Endothelial cell of umbilical vein (primary cell): ENCODE results near the gene CCSAP. TPM values are rescaled to one million over a fixed set of nuclear protein-coding genes. Genes with fewer than 3 reads are reported as not detected.

Experiments used
- BruUV-seq: library from RNA; stranded (reverse); fragments of 400-500 nt; replicated peaks from 2 replicates; lab custom pipeline; 2021; lab: Mats Ljungman, UMichigan
- CTCF ChIA-PET: fragments of 300-600, 350-600 bp; sonication (Branson Sonifier 250); formaldehyde crosslinking; loops from one replicate; lab custom pipeline; 2021; ENCODE audit warnings: antibody characterized with exemption, inconsistent platforms; lab: Charles Lee
- POLR2A ChIA-PET: fragments of 300-600, 350-600 bp; sonication (Branson Sonifier 250); formaldehyde crosslinking; loops from one replicate; lab custom pipeline; 2021; ENCODE audit warnings: antibody characterized with exemption, inconsistent platforms; lab: Charles Lee
- DNase-seq: peaks from one replicate; pipeline ENCODE4 v3.0.0-alpha.2; 2011; ENCODE audit warnings: low read depth, low spot score
- FAIRE-seq: peaks from 2 replicates; lab custom pipeline; 2011; peaks lifted over from hg19 to GRCh38; lab: Jason Lieb, UNC
- H2AFZ ChIP-seq: 2 replicates; pipeline ENCODE4 v1.6.0; 2012; ENCODE audit warnings: low read depth, low read length, control low read depth, inconsistent platforms
- H3K27ac ChIP-seq: 2 replicates; pipeline ENCODE4 v1.5.1; 2011; ENCODE audit warnings: low read depth, mild to moderate bottlenecking, control low read depth, low read length, moderate library complexity; ENCODE audit not compliant: insufficient read depth
- H3K27me3 ChIP-seq, 2 experiments: 2 replicates each; pipeline versions ENCODE4 v1.6.0 to v1.6.1; 2011; ENCODE audit warnings: low read length in 2 of 2, mixed read lengths in 1 of 2; ENCODE audit not compliant: control insufficient read depth in 2 of 2, insufficient read depth in 2 of 2
- H3K36me3 ChIP-seq, 2 experiments: 2 replicates in 1 of 2; 3 replicates in 1 of 2; pipeline ENCODE4 v1.5.1; 2011; ENCODE audit warnings: low read length in 2 of 2, mild to moderate bottlenecking in 1 of 2, moderate library complexity in 1 of 2; ENCODE audit not compliant: control insufficient read depth in 2 of 2, insufficient read depth in 2 of 2; ENCODE audit errors: extremely low read depth in 1 of 2
- H3K4me1 ChIP-seq: 3 replicates; pipeline ENCODE4 v1.5.1; 2011; ENCODE audit warnings: mild to moderate bottlenecking, low read length; ENCODE audit not compliant: control insufficient read depth, insufficient read depth; ENCODE audit errors: extremely low read depth
- H3K4me2 ChIP-seq: 2 replicates; pipeline ENCODE4 v1.6.1; 2011; ENCODE audit warnings: low read length, control low read depth, mixed read lengths; ENCODE audit not compliant: insufficient read depth
- H3K4me3 ChIP-seq, 3 experiments: fragments of 200-600 bp in 1 of 3; sonication (generic), shearing (Covaris generic) in 1 of 3; replicated peaks in 1 of 3; 2 replicates each; pipeline ENCODE4 v1.5.1; 2011 to 2016; ENCODE audit warnings: control low read depth in 3 of 3, low read length in 3 of 3, mild to moderate bottlenecking in 2 of 3, inconsistent platforms in 1 of 3, low read depth in 1 of 3, moderate library complexity in 1 of 3; ENCODE audit not compliant: insufficient read depth in 1 of 3
- H3K79me2 ChIP-seq: 2 replicates; pipeline ENCODE4 v1.6.0; 2012; ENCODE audit warnings: low read length, inconsistent platforms; ENCODE audit not compliant: control insufficient read depth, insufficient read depth
- H3K9ac ChIP-seq: replicated peaks from 2 replicates; pipeline ENCODE3; 2011; ENCODE audit warnings: low read length, control low read depth; ENCODE audit not compliant: insufficient read depth; ENCODE audit errors: extremely low read depth
- H3K9me1 ChIP-seq: replicated peaks from 3 replicates; pipeline ENCODE4 v1.6.0; 2011; ENCODE audit warnings: mild to moderate bottlenecking, low read length; ENCODE audit not compliant: control insufficient read depth, insufficient read depth; ENCODE audit errors: extremely low read depth
- H3K9me3 ChIP-seq: replicated peaks from 2 replicates; pipeline ENCODE4 v1.5.1; 2012; ENCODE audit warnings: low read length, inconsistent platforms; ENCODE audit not compliant: control insufficient read depth, insufficient read depth
- H4K20me1 ChIP-seq: replicated peaks from 2 replicates; pipeline ENCODE3; 2011; ENCODE audit warnings: mild to moderate bottlenecking, low read length; ENCODE audit not compliant: control insufficient read depth, insufficient read depth; ENCODE audit errors: extremely low read depth
- CTCF ChIP-seq, 2 donors: IDR thresholded peaks; 1 replicate in 1 of 2; 2 replicates in 1 of 2; pipeline ENCODE4 v1.5.1; 2011; ENCODE audit warnings: low read length in 2 of 2, mild to moderate bottlenecking in 2 of 2, moderate library complexity in 2 of 2, control low read depth in 1 of 2, inconsistent platforms in 1 of 2, low read depth in 1 of 2; ENCODE audit not compliant: insufficient read depth in 1 of 2; ENCODE audit errors: extremely low read depth in 1 of 2
- EZH2 ChIP-seq: IDR thresholded peaks from 2 replicates; pipeline ENCODE4 v1.6.1; 2012; ENCODE audit warnings: borderline replicate concordance, low read depth, mild to moderate bottlenecking, moderate library complexity, low read length, inconsistent platforms; ENCODE audit not compliant: severe bottlenecking
- FOS ChIP-seq: IDR thresholded peaks from 2 replicates; pipeline ENCODE4 v1.6.1; 2011; ENCODE audit warnings: mild to moderate bottlenecking, low read length, moderate library complexity, borderline replicate concordance; ENCODE audit not compliant: insufficient read depth
- GATA2 ChIP-seq: IDR thresholded peaks from 2 replicates; pipeline ENCODE4 v1.7.0; 2011; ENCODE audit warnings: low read depth, mild to moderate bottlenecking, moderate library complexity, mixed read lengths, low read length; ENCODE audit not compliant: insufficient read length, insufficient read depth
- JUN ChIP-seq: IDR thresholded peaks from 2 replicates; pipeline ENCODE4 v1.6.1; 2011; ENCODE audit warnings: borderline replicate concordance, low read depth; ENCODE audit not compliant: insufficient read length, insufficient read depth
- MAX ChIP-seq: IDR thresholded peaks from 2 replicates; pipeline ENCODE4 v1.6.1; 2011; ENCODE audit not compliant: insufficient read depth, insufficient read length
- MYC ChIP-seq: IDR thresholded peaks from one replicate; pipeline ENCODE4 v1.6.1; 2011; ENCODE audit warnings: mild to moderate bottlenecking, low read depth, low read length
- POLR2A ChIP-seq: IDR thresholded peaks from 2 replicates; pipeline ENCODE4 v1.6.1; 2012; ENCODE audit warnings: low read depth, mild to moderate bottlenecking, control low read depth, low read length
- POLR2AphosphoS5 ChIP-seq: IDR thresholded peaks from 2 replicates; pipeline ENCODE4 v1.6.1; 2012; ENCODE audit warnings: low read depth, mild to moderate bottlenecking, control low read depth, low read length, moderate library complexity; ENCODE audit not compliant: insufficient read depth
- dilution Hi-C: fragments of 300-500 bp; cut with MboI; formaldehyde crosslinking; loops from one replicate; pipeline ENCODE4 v1.15.0; 2019; ENCODE audit warnings: low sequenced_read_pairs; ENCODE audit not compliant: extremely low pct_ligation_motif_present
- intact Hi-C: fragments of 100-400 bp; cut with micrococcal nuclease; formaldehyde crosslinking; loops from one replicate; pipeline ENCODE4 v1.10.0; 2022
- polyA plus RNA-seq, 4 experiments: library from polyadenylated mRNA; depleted of rRNA in 3 of 4; stranded (reverse) in 3 of 4; unstranded in 1 of 4; fragments of >200 nt; gene quantifications; 2 replicates each; pipeline versions ENCODE4 v1.2.1 to v1.2.3, GENCODE V29; 2011 to 2012; ENCODE audit warnings: missing spikeins in 1 of 4
- total RNA-seq: library from RNA; stranded (reverse); gene quantifications from 2 replicates; pipeline ENCODE4 v1.2.3, GENCODE V29; 2021

CCSAP gene
- total and polyA plus RNA-seq, 2 donors (not counting 3 experiments of a cell fraction or from before 2014, with no cell fraction given): 1.3 to 5.7 TPM

GRCh38 chr1:229354226-229354625 is 11.4 kb upstream of the CCSAP start:
- POLR2A ChIA-PET: no interaction called here
- H3K27me3 ChIP-seq: no peaks in the 10 kb centered on the region
- FAIRE-seq (no peak), DNase-seq (no peak)
- intact Hi-C loops (no loop called here), dilution Hi-C loops (no loop called here)
- H2AFZ ChIP-seq: no peak overlapping the region
- H3K36me3 ChIP-seq: no peaks in the 10 kb centered on the region
- H4K20me1 ChIP-seq: no peaks in the 10 kb centered on the region
- H3K4me1 ChIP-seq: no peaks in the 10 kb centered on the region
- H3K4me3 ChIP-seq: no peak overlapping the region
- CTCF ChIA-PET: interaction anchor here (1.1 kb wide), 1 partner anchor 128 kb away, joined by 3 read pairs; no protein-coding TSS in a partner anchor
- no peaks in the 10 kb centered on the region for H3K9me3 ChIP-seq
- no peak overlapping the region for H3K4me2 ChIP-seq
- H3K9ac ChIP-seq: no peak overlapping the region
- no peak overlapping the region for H3K27ac ChIP-seq
- TF ChIP-seq JUN (no peak), POLR2A (no peak), EZH2 (no peak), GATA2 (no peak), MAX (no peak)
- H3K79me2 ChIP-seq: no peaks in the 10 kb centered on the region
- no TSS peak for BruUV-seq
- H3K9me1 ChIP-seq: no peaks in the 10 kb centered on the region

GRCh38 chr1:229352975-229353374 is 10.1 kb upstream of the CCSAP start:
- CTCF ChIA-PET: no interaction called here
- H3K4me3 ChIP-seq: no peak overlapping the region
- H3K27me3 ChIP-seq: no peaks in the 10 kb centered on the region
- no TSS peak for BruUV-seq
- H4K20me1 ChIP-seq: no peaks in the 10 kb centered on the region
- H3K36me3 ChIP-seq: no peaks in the 10 kb centered on the region
- dilution Hi-C loops (no loop called here), intact Hi-C loops (no loop called here)
- no peak overlapping the region for H3K4me2 ChIP-seq
- DNase-seq (no peak), FAIRE-seq (no peak)
- TF ChIP-seq POLR2AphosphoS5 (no peak), FOS (no peak), EZH2 (no peak), MYC (no peak), CTCF (IDR thresholded peaks at IDR 0.05; ENCODE audit: extremely low read depth in 1 of 2, insufficient read depth in 1 of 2, low read depth in 1 of 2, low read length in 2 of 2) (no peak), MAX (no peak), GATA2 (no peak), JUN (no peak), POLR2A (no peak)
- no peak overlapping the region for H2AFZ ChIP-seq
- POLR2A ChIA-PET: no interaction called here
- H3K79me2 ChIP-seq: no peaks in the 10 kb centered on the region
- H3K9ac ChIP-seq: no peak overlapping the region
- no peaks in the 10 kb centered on the region for H3K9me3 ChIP-seq
- no peak overlapping the region for H3K27ac ChIP-seq
- no peaks in the 10 kb centered on the region for H3K9me1 ChIP-seq
- no peaks in the 10 kb centered on the region for H3K4me1 ChIP-seq
